ENCODE measurements around the gene SMARCA2. TPM values are rescaled to one million over a fixed set of nuclear protein-coding genes. Genes with fewer than 3 reads are reported as not detected.

Gene SMARCA2
- polyA plus RNA-seq, 2 of the 4 experiments (the other 2 are of a cell fraction): 28.7 to 33.0 TPM

- POLR2A ChIA-PET: no interaction called here
- no peaks in the 10 kb centered on the region for H3K9me3 ChIP-seq
- DNase-seq (ENCODE audit: low read depth in 1 of 2, low spot score in 1 of 2) (no peak), FAIRE-seq (no peak), ATAC-seq (no peak)
- 82% methylated on average over 5 of the region's 5 CpGs for whole genome bisulfite sequencing (ENCODE audit: missing lambda C conversion rate)
- CTCF ChIA-PET: no interaction called here
- no peak overlapping the region for H3K4me2 ChIP-seq
- no peak overlapping the region for H3K27ac ChIP-seq
- no peak overlapping the region for H3K4me3 ChIP-seq
- TF ChIP-seq ESRRA (IDR thresholded peaks at IDR 0.05; ENCODE audit: borderline replicate concordance, low read length) (no peak), MAFK (IDR thresholded peaks at IDR 0.05; ENCODE audit: partially characterized antibody) (peak; percentile 82), ZNF302 (CRISPR knock-in tag; IDR thresholded peaks at IDR 0.05) (no peak)
- no peaks in the 10 kb centered on the region for H3K4me1 ChIP-seq
These were observed 92.8 kb downstream of the SMARCA2 start for GRCh38 chr9:2107906-2108451.

GRCh38 chr9:2109069-2109650, 94.0 kb downstream of the SMARCA2 start:
- no peak overlapping the region for H3K4me2 ChIP-seq
- POLR2A ChIA-PET: no interaction called here
- CTCF ChIA-PET: interaction anchor here (1.1 kb wide), 1 partner anchor 11 kb away, joined by 3 read pairs; no protein-coding TSS in a partner anchor
- H3K4me1 ChIP-seq: no peaks in the 10 kb centered on the region
- H3K4me3 ChIP-seq: no peak overlapping the region
- H3K27ac ChIP-seq: no peak overlapping the region
- WGBS (ENCODE audit: missing lambda C conversion rate): 84% methylated on average over 2 of the region's 2 CpGs
- ATAC-seq (no peak), DNase-seq (ENCODE audit: low read depth in 1 of 2, low spot score in 1 of 2) (no peak), FAIRE-seq (no peak)
- H3K9me3 ChIP-seq: no peaks in the 10 kb centered on the region
- TF ChIP-seq HES2 (IDR thresholded peaks at IDR 0.05) (no peak), FOSL2 (IDR thresholded peaks at IDR 0.05) (no peak), FOSL2 (CRISPR knock-in tag; IDR thresholded peaks at IDR 0.05) (no peak), POLR2AphosphoS2 (conservative IDR thresholded peaks at IDR 0.05; ENCODE audit: low read length) (no peak), RARB (CRISPR knock-in tag; IDR thresholded peaks at IDR 0.05) (no peak), MYC (IDR thresholded peaks at IDR 0.05; ENCODE audit: borderline replicate concordance, low read length) (no peak), TFCP2L1 (CRISPR knock-in tag; IDR thresholded peaks at IDR 0.05) (no peak)

GRCh38 chr9:2110036-2110435, 94.9 kb downstream of the SMARCA2 start:
- whole genome bisulfite sequencing (ENCODE audit: missing lambda C conversion rate): 72% methylated on average over 2 of the region's 2 CpGs
- no peak overlapping the region for H3K4me2 ChIP-seq

GRCh38 chr9:2116073-2116472, 100.9 kb downstream of the SMARCA2 start:
- H3K9me3 ChIP-seq: no peaks in the 10 kb centered on the region
- ATAC-seq (peak; percentile 64 to 81; a peak in 3 of 6 replicates), FAIRE-seq (no peak), DNase-seq (ENCODE audit: low read depth in 1 of 2, low spot score in 1 of 2) (peak; percentile 23 to 29)
- 90% methylated on average over 3 of the region's 3 CpGs for WGBS (ENCODE audit: missing lambda C conversion rate)
- no peak overlapping the region for H3K27ac ChIP-seq
- POLR2A ChIA-PET: no interaction called here
- no peak overlapping the region for H3K4me2 ChIP-seq
- CTCF ChIA-PET: interaction anchor here (0.8 to 1.5 kb wide), 5 partner anchors 10 to 31 kb away, joined by 3 read pairs; no protein-coding TSS in a partner anchor
- no peak overlapping the region for H3K4me3 ChIP-seq
- H3K4me1 ChIP-seq: no peaks in the 10 kb centered on the region
- no peak for TF ChIP-seq JUN (IDR thresholded peaks at IDR 0.05)
- no peak for TF ChIP-seq HOXA7 (CRISPR knock-in tag; IDR thresholded peaks at IDR 0.05)
- TF ChIP-seq ATOH8 (CRISPR knock-in tag; IDR thresholded peaks at IDR 0.05; ENCODE audit: low read depth): no peak
- peak; percentile 21 to 35; a peak in 1 of 5 replicates for TF ChIP-seq RAD21 (conservative IDR thresholded peaks at IDR 0.05 in 1 of 2, IDR thresholded peaks at IDR 0.05 in 1 of 2)
- no peak for TF ChIP-seq RARB (CRISPR knock-in tag; IDR thresholded peaks at IDR 0.05)
- peak; percentile 23; the same call in 1 of the 3 replicates for TF ChIP-seq CTCF (IDR thresholded peaks at IDR 0.05)
- TF ChIP-seq SMC3 (IDR thresholded peaks at IDR 0.05): no peak
- no peak for TF ChIP-seq HES2 (IDR thresholded peaks at IDR 0.05)
- TF ChIP-seq CHD4 (IDR thresholded peaks at IDR 0.05; ENCODE audit: borderline replicate concordance): no peak
- TF ChIP-seq KDM5A (IDR thresholded peaks at IDR 0.05): no peak

More at GRCh38 chr9:2110036-2110435, 94.9 kb downstream of the SMARCA2 start:
- Histone ChIP-seq H3K4me1 (no peaks in the 10 kb centered on the region), H3K4me3 (no peak overlapping the region), H3K27ac (no peak overlapping the region), H3K9me3 (no peaks in the 10 kb centered on the region)
- FAIRE-seq (no peak), DNase-seq (ENCODE audit: low read depth in 1 of 2, low spot score in 1 of 2) (no peak), ATAC-seq (no peak)
- ChIA-PET CTCF (no interaction called here), POLR2A (no interaction called here)
- TF ChIP-seq MAZ (IDR thresholded peaks at IDR 0.05; ENCODE audit: borderline replicate concordance, low read depth, low read length) (no peak), TP53 (CRISPR knock-in tag; IDR thresholded peaks at IDR 0.05) (no peak), FOSB (CRISPR knock-in tag; IDR thresholded peaks at IDR 0.05) (no peak), ELK1 (IDR thresholded peaks at IDR 0.05; ENCODE audit: low read depth, low read length) (no peak), ZFP36 (IDR thresholded peaks at IDR 0.05; ENCODE audit: borderline replicate concordance, partially characterized antibody) (no peak), ZC3H11A (IDR thresholded peaks at IDR 0.05) (no peak), HDAC2 (IDR thresholded peaks at IDR 0.05) (no peak), NPAS2 (CRISPR knock-in tag; IDR thresholded peaks at IDR 0.05; ENCODE audit: borderline replicate concordance) (no peak)

All from A549 (cell line).